GM12891 (cell line): ENCODE results near the gene CTNNA3.

Experiments
- PAX5 ChIP-seq: IDR thresholded peaks from 2 replicates; pipeline ENCODE4 v1.6.1; 2011; ENCODE audit warnings: low read length, moderate library complexity, mild to moderate bottlenecking; ENCODE audit not compliant: insufficient read depth, severe bottlenecking
- POLR2A ChIP-seq: IDR thresholded peaks from 2 replicates; pipeline ENCODE4 v1.6.1; 2011; ENCODE audit warnings: low read depth, low read length, control low read depth
- POLR2AphosphoS5 ChIP-seq: IDR thresholded peaks from 2 replicates; pipeline ENCODE4 v1.6.1; 2011; ENCODE audit warnings: low read depth, low read length, control low read depth
- POU2F2 ChIP-seq: IDR thresholded peaks from 2 replicates; pipeline ENCODE4 v1.6.1; 2011; ENCODE audit warnings: low read depth, mild to moderate bottlenecking, control low read depth, low read length, moderate library complexity
- SPI1 ChIP-seq: IDR thresholded peaks from 2 replicates; pipeline ENCODE4 v1.6.1; 2011; ENCODE audit warnings: low read depth, low read length, control low read depth
- TAF1 ChIP-seq: IDR thresholded peaks from 2 replicates; pipeline ENCODE4 v1.6.1; 2011; ENCODE audit warnings: low read depth, low read length, control low read depth

- no peak for TF ChIP-seq POLR2A
- TF ChIP-seq POLR2AphosphoS5, result no peak
- TF ChIP-seq TAF1, result no peak
- TF ChIP-seq POU2F2, result no peak
- no peak for TF ChIP-seq SPI1
- no peak for TF ChIP-seq PAX5
Measured at GRCh38 chr10:67518043-67518442, 178.0 kb downstream of the CTNNA3 start.
